Measurements from ENCODE around the gene FAM184A.

GRCh38 chr6:119066517-119066916, 11.9 kb downstream of the FAM184A start:
- TF ChIP-seq CTCF (conservative IDR thresholded peaks at IDR 0.05; ENCODE audit: low read length) (no peak), EZH2phosphoT487 (IDR thresholded peaks at IDR 0.05; ENCODE audit: borderline replicate concordance) (no peak)

All from Loucy (cell line).